HG02588 (cell line): Measurements from ENCODE around the gene DYNC2I2.
A peak's percentile ranks its signal among the peaks of the same experiment; 100 is the strongest.
"Not testable (repeated sequence)": the region's sequence is repeated elsewhere in the genome, so short reads cannot be mapped to it uniquely, and the experiment has no call there.

Experiments used
- ATAC-seq: cut with Tn5 transposase; IDR thresholded peaks from one replicate; pipeline ENCODE4 v1.9.1; 2021; ENCODE audit warnings: mild to moderate bottlenecking, moderate library complexity; ENCODE audit not compliant: unreplicated experiment

The DYNC2I2 gene

DNA sequence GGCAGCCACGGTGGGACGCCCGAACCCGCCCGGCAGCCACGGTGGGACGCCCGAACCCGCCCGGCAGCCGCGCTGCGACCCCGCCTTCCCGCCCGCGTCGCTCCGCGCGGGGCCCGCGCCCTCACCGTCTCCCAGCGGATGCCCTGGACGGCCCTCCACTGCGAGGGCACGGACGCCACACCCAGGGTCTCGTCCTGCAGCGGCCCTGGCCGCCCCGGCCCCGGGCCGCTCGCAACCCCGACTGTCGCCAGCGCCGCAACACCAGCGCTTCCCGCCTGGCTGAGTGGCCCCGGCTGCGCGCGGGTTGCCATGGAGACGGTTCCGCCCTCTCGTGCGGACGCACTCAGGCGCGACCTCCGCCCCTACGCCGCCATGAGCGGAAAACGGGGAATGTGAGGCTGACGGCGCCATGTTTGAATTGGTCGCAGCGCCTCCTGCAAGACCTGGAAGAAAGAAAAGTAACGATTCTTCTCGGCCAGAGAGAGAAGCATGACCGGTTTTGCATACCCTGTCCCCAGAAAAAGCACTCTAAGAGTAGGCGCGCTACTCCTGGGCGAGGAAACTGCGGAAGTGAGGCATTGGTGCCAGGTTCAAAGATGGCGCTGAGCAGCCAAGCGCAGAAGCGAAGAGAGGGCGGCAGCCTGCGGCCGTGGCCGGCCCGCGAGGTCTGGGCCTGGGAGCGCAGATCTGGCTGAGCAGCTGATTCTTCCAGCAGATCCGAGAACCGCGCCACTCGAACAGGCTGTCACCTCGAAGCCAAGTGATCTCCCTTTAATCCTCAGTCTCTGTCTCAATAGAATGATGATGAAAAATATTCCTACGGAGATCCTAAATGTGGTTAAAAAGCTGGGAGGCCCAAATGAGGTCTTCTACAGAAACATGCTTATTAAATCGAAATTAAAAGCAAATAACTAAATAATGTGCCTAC lies at the start of gene DYNC2I2:
TSS of gene DYNC2I2 (minus strand) at position 432 of the 928 bp plus-strand sequence. CDS start at position 311, 121 bp downstream.
- ATAC-seq = peak; percentile 66

DNA sequence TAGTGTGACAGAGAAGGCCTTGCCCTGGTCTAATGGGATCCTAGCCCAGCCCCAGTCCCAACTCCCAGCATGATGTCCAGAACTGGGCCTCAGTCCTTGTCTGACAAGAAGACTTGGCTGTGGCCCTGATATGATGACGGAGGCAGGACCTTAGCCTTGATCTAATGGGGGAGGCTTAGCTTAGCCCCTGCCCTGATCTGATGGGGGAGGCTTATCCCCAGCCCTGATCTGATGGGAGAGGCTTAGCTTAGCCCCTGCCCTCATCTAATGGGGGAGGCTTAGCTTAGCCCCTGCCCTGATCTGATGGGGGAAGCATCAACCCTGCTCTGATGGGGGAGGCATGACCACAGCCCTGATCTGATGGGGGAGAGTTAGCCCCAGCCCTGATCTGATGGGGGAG lies 49.4 kb upstream of the DYNC2I2 start:
- ATAC-seq = no peak

- no peak for ATAC-seq
Measured at GRCh38 chr9:128705051-128705965, 48.7 kb upstream of the DYNC2I2 start.

GRCh38 chr9:128704356-128704670 lies 47.7 kb upstream of the DYNC2I2 start:
- no peak for ATAC-seq

- no peak for ATAC-seq
Measured at GRCh38 chr9:128703616-128704355, 47.1 kb upstream of the DYNC2I2 start.

GRCh38 chr9:128702949-128703615 lies 46.4 kb upstream of the DYNC2I2 start:
- ATAC-seq = no peak

DNA sequence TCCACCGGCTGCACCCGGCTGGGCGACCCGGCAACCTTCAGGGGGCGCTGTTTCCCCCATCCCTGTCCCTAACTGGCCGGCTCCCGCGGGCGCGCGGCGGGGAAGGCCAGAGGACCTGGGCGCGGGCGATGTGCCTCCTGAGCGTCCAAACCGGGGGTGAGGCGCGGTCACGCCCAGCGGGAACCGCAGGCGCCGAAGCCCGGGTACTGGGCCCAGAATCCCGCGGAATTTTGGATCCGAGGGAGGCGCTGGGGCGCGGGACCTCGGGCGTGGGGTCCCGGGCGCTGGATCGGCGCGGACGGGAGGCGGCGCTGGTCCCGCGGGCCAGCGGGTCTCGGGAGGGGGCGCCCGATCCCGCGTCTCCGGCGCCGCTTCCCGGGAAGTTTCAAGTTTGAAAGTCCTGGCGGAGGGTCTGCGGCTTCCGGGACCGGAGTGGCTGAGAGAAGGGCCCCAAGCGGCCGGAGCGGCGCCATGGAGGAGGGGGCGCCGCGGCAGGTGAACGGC lies 45.9 kb upstream of the DYNC2I2 start, which contains the start of gene PKN3:
TSS of gene PKN3 (plus strand) at position 59 of the 504 bp plus-strand sequence. CDS start at position 472, 413 bp downstream.
- ATAC-seq = peak; percentile 76

GRCh38 chr9:128701227-128701854 lies 44.7 kb upstream of the DYNC2I2 start:
- no peak for ATAC-seq

- not testable (repeated sequence) for ATAC-seq
Measured at GRCh38 chr9:128699096-128699795, 42.6 kb upstream of the DYNC2I2 start.

- no peak for ATAC-seq
Measured at GRCh38 chr9:128696923-128697707, 40.5 kb upstream of the DYNC2I2 start.

DNA sequence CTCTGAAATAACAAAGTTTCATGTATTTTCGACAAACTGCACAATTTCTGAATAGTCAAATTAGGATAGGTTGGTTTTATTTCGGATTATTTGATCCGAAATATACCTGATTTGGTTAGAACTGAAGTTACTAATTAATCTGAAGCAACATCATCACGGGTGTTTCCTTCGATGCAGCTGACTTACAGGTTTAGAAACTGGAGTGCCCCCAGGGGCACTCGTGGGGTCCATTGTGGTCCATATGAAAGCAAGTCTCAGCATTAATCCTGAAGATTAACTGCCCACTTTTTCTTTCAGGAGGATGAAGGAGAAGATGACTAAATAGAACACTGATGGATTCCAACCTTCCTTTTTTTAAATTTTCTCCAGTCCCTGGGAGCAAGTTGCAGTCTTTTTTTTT lies 37.7 kb upstream of the DYNC2I2 start:
- ATAC-seq = no peak

DNA sequence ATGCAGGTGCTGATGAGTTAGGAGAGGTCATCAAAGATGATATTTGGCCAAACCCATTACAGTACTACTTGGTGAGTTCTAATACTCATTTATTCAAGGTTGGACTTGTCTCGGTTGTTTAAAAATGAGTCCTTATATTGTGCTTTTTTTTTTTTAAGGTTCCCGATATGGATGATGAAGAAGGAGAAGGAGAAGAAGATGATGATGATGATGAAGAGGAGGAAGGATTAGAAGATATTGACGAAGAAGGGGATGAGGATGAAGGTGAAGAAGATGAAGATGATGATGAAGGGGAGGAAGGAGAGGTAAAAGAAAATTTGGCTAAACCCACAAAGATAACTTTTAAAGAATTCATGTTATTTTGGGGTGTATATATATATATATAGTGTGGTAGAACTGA lies 37.1 kb upstream of the DYNC2I2 start:
- not testable (repeated sequence) for ATAC-seq

DNA sequence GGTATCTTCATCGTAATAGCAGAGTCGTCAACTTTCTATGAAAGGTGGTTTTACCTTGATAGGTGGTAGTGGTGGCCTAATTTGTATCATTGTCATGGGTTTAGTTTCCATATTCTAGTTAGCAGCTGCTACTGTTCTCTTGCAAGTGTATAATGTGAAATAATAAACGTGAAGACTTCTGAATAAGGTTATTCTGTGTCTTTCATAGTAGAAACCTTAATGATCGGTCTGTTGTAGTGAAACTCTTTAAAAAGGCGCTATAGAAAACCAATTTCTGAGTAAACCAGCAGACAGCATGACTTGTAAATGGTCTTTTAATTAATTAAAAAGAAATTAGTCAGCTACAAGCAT lies 34.0 kb upstream of the DYNC2I2 start:
- ATAC-seq = no peak

- ATAC-seq = peak; percentile 5
Measured at GRCh38 chr9:128689820-128690683, 33.4 kb upstream of the DYNC2I2 start.

GRCh38 chr9:128689293-128689774 lies 32.7 kb upstream of the DYNC2I2 start:
- peak; percentile 28 for ATAC-seq

DNA sequence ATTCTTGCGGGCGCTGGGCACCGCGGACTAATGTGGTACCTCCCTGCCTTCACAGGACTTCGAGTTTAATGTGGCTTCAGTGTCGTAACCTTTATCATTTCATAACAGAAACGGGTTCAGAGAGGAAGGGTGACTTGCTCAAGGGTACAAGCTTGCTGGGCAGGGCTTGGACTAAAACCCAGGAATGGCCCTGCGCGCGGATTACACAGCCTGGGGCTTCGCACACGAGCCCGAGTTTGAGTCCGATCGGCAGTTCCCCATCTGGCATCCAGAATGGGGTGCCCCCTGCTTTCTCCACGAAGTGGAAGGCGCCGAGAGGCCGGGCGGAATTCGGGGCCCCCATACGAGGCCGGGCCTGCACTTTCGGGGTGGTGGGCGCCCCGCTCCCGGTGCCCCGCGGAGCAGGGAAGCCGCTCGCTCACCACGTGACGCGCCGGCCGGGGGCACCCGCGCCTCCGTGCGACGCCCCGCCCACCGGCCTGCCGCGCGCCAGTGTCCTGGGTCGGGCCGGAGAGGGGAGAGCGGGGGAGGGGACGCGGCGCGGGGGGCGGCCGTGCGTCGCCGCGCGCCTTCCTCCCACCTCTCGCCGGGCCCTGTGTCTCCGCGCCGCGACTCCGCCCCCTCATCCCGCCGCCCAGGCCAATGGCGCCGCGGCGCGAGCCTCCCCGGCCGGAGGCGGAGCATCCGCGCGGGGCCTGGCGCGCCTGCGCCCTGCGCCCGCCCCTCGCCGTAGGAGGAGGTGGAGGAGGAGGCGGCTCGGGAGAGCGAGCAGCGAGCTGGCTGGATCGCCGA lies 32.0 kb upstream of the DYNC2I2 start, which contains the start of gene SET:
TSS of gene SET (plus strand) at position 722 of the 792 bp plus-strand sequence. CDS start 361 bp downstream, outside the sequence.
- ATAC-seq = peak; percentile 62
